Measurements from ENCODE around the gene LIG4.

Gene LIG4

GRCh38 chr13:108194435-108194936, 20.9 kb downstream of the LIG4 start:
- no peak for DNase-seq (ENCODE audit: low spot score)

- DNase-seq (ENCODE audit: low spot score): no peak
Observed at GRCh38 chr13:108193806-108194205, 21.5 kb downstream of the LIG4 start.

- DNase-seq (ENCODE audit: low spot score): no peak
Observed at GRCh38 chr13:108190897-108191296, 24.4 kb downstream of the LIG4 start.

GRCh38 chr13:108188260-108188659, 27.1 kb downstream of the LIG4 start:
- DNase-seq (ENCODE audit: low spot score): no peak

- DNase-seq (ENCODE audit: low spot score): no peak
Observed at GRCh38 chr13:108185223-108185622, 30.1 kb downstream of the LIG4 start.

- DNase-seq (ENCODE audit: low spot score): no peak
Observed at GRCh38 chr13:108182652-108183051, 32.7 kb downstream of the LIG4 start.

- DNase-seq (ENCODE audit: low spot score): no peak
Observed at GRCh38 chr13:108178078-108178477, 37.3 kb downstream of the LIG4 start.

- peak; percentile 79 for DNase-seq (ENCODE audit: low spot score)
Observed at GRCh38 chr13:108176685-108177274, 38.6 kb downstream of the LIG4 start.

- no peak for DNase-seq (ENCODE audit: low spot score)
Observed at GRCh38 chr13:108168929-108169328, 46.4 kb downstream of the LIG4 start.

- no peak for DNase-seq (ENCODE audit: low spot score)
Observed at GRCh38 chr13:108166078-108166477, 49.3 kb downstream of the LIG4 start.

- DNase-seq (ENCODE audit: low spot score): no peak
Observed at GRCh38 chr13:108158746-108159145, 56.6 kb downstream of the LIG4 start.
